HG03064 (cell line): Measurements from ENCODE around the gene MAD1L1.

Source experiments
- ATAC-seq: cut with Tn5 transposase; IDR thresholded peaks from one replicate; pipeline ENCODE4 v1.9.1; 2021; ENCODE audit warnings: low read depth; ENCODE audit not compliant: unreplicated experiment

MAD1L1 gene

DNA sequence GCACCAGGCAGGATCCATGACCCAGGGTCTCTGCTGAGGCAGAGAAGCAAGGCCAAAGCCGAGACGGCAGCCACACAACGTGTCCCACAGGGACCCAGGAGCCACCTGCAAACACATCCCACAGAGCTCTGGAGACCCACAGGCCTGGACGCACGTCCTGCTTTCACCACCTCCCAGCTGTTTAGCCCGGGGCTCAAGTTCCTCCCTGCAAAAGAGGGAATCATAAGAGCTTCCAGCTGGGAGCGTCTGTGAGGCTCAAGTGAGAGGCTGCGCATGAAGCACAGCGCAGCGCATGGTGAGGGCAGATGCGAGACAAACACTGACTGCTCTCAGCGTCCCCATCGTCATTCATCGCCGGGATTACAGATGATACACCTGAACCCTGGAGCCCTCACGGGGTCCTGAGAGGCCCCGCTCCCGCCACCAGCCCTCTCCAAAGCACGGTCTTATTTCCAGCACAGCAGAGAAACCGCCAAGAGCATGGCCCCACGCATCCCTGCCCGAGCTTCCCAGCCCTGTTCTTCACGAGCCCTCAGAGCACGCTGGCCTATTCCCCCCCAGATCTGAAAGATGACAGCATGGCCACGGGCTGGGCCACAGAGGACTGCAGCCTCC, 88.7 kb downstream of the MAD1L1 start:
- no peak for ATAC-seq

DNA sequence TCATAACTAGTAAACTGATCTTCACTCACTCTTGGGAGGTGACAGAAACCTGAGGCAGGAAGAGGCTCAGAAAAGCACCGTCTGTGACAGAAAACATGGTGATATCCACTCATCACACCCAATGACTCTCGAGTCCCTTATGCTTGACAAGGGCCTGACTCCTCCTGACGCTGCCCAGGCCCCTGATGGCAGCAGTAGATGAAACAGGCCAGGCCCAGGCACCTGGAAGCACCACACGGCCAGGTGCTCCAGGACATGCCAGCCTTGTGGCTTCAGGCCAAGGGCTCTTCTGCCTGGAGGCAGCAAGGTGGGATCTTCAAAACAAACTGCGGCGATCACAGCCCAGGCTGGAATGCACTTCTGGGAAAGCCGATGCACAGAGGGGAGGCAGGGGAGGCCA, 89.3 kb downstream of the MAD1L1 start:
- ATAC-seq = no peak

DNA sequence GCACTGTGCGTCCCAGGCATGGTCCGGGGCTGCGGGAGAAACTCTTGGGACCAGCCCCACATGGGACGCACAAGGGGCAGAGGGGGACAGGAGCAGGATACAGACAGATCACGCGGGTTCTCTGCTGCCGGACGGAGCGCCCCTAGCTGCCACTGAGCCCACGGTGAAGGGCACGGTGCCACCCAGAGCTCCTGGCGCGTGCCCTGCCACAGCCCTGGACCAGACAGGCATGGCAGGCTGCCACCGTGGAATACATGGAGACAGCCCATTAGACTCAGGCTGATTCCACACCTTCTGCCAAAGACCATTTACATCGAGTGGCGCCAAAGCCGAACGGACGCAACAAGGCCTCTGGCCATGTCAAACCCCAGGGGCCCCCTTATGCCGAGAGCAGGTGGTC, 90.4 kb downstream of the MAD1L1 start:
- ATAC-seq = no peak

DNA sequence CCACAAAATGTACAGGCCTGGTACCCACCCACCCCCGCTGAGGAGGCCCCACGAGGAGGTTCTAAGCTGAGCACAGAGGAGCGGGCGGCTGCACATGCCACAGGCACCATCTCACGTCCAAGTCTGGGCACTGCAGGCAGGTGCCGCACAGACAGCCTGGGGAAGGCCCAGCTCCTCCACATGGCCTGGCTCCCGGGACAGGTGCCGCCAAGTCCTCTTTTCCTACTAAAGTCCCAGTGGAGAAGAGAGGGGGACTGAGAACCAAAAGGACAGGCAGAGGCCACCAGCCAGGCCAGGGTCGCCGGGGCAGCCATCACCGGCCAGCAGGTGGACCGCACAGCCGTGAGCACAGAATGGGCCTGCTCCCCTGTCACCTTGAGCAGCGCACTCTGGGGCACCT, 91.1 kb downstream of the MAD1L1 start:
- ATAC-seq = no peak

DNA sequence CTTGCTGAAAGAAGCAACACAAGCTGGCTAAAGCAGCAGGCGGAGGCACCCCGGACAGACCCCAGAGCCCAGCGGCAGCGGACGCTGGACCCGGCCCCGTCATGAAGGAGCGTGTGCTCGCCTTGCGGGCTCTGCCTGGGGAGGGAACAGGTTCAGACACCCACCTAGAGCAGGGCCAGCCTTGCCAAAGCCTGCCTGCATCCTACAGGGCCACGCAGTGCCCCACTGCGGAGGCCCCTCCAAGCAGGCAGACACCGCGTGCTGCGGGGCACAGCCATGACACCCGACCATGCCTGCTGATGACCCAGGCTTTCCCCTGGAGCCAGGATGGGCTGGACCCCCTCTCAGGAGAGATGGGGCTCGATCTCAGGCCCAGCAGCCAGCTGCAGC, 91.7 kb downstream of the MAD1L1 start:
- ATAC-seq = no peak

DNA sequence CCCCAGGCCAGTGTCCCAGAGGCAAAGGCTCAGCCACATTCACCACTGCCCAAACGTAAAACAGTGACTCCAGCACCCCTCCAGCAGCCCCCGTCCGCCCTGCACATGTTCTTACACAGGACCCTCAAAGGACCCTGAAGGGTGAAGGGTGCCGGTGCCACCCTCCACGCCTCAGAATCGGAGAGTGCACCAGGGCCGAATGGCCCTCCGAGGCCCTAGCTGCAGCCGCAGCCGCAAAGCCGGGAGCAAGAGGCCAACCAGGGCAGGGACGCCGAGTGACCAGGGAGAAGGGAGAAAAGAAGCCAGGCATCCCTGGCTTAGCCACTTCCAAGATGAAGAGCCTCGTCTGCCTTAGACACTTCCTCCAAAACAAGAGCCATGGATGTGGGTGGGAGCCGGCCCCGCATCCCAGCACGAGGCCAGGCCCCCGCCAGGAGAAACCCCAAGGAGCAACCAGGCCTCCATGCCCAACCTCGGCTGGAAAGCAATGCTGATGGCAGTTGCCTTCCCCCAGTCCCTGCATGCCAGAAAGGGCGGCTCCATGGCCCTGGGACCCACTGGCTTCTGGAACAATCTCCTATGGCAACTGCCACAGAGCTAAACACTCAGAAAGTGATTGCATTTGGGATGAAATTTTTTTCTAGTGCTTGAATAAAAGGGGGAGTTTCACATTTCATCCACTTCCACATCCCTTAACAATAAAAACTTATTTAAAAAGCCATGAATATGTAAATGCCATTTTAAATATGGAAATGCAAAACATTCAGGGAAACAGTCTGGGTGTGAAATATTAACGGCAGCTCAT, 92.3 kb downstream of the MAD1L1 start:
- ATAC-seq = no peak

DNA sequence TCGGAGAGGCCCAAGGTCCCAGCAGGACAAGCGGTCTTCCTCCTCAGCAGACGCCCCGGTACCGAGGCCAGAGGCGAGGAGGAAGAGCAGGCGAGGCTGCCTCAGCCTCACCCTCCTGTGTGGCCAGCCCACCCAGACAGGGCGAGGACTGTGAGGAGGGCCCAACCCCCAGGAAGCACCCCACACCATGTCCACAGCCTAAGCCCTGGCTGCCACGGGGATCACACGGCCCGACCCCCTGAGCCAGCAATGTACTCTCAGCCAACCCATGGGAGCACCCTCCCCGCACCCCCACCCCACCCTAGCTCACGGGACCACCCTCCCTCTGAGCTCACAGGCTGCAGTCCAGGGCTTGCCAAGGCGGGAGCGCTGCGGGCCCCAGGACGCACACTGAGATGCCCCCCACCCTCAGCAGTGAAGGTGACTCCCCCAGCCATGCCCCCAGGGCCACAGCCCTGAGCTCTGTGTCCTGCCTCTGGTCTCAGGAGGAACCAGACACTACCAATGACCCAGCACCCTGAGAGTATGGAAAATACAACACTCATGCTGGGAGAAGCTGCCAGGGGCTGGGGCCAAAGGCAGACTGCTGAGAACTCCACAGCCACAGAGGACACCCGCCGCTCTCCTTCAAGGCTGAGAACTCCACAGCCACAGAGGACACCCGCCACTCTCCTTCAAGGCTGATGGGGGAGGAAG, 93.6 kb downstream of the MAD1L1 start:
- no peak for ATAC-seq

DNA sequence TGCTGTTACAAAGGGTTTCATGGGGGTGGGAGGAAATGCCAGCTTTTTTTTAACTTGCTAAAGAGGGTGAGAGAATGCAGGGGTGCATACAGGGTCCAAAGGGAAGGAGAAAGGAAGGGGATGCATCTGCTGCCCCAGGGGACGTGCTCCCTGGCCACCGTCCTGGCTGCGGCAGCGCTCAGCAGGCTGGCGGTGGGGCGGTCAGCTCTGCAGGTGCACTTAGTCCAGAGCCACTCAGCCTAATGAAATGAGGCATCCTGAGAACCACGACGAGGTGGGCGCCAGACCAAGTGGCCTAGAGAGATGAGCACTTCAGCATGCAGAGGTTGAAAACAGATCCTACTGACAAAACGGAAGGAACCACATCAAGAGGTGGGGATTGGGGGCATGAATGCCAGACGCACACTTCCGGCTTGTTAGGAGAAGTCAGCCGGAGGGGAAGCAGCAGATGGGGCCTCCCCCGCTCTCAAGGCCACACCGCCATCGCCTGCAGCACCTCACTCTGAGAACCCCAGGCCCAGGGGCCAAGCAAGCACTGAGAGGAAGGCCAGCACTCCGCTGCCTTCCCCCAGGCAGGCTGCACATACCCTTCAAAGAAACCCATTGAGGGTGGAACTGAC, 94.5 kb downstream of the MAD1L1 start:
- no peak for ATAC-seq

DNA sequence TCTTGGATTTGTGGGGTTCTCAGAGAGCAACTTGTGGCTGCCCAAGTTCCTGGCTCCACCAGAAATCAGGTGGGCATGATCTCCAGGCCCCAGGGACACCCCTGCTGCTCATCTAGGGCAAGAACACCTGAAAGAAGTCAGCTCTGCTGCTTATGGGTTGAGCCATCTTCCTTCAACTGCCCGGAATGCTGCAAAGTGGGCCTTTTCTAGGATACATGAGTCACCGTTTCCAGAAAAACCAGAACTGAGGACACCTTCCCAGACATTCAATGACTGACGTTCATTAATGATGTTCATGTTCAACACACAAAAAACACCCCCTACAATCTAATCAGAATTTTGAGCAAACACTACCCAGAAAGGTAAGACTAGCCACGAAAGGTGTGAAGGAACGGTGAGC, 98.0 kb downstream of the MAD1L1 start:
- no peak for ATAC-seq

DNA sequence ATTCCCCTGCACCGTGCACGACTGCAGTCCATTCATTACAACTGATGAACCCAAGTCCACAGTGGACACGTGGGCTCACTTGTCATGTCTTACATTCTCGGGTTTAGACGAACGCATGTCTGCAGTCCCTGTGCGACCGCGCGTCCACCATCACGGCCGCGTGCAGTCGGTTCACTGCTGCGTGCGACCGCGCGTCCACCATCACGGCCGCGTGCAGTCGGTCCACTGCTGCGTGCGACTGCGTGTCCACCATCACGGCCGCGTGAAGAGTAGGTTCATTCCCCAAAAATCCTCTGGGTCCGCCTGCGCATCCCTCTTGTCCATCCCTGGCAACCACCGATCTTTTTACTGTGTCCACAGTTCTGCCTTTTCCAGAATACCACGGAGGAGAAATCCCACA, 100.5 kb downstream of the MAD1L1 start:
- ATAC-seq = no peak

DNA sequence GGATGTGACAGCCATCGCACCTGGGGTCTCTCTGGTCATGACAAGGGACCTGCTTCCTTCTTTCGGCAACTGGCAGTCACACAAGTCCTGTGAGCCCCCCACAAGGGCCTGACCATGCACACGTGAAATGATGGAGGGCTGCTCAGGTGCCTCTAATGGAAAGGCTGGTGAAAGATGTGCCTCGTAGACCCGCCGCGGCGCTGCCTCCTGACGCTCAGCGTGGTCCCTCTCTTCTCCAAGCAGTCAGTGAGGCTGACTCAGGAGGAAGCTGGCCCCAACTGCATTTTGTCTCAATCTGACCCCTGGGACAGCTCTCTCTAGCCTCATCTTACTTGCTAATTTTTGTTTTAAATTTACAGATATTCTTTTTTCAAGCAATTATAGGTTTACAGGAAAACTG, 100.9 kb downstream of the MAD1L1 start:
- ATAC-seq = no peak

DNA sequence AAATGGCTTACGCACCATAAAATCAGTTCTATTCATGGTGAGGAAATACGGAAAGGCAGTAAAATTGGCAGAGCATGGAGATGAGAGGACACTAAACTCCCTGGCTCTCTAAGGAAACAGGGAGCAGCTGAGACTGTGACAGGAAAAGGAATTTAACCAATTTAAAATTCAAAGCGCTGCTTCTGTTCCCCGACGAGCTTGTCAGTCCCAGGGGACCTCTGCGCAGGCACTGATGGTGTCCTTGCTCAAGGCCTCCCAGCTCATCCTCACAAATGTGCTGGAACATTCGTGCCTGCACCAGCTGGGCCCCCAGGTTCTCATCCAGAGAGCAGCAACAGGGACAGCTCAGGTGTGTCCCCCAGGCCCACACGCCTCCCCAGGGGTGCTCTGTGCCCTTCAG, 101.4 kb downstream of the MAD1L1 start:
- no peak for ATAC-seq

DNA sequence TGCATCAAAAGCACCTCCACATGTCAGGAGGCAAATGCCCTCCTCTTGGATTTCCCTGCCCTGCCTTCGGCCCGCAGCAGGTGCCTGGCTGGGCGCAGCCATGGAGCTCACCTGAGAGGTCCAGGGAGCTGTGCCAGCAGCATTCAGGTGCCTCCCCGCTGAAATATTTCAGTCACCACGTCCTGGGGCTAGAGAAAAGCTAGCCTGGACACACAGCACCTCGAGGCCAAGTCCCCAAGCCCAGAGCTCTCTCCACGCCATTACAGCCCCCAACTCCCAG, 102.7 kb downstream of the MAD1L1 start:
- no peak for ATAC-seq

DNA sequence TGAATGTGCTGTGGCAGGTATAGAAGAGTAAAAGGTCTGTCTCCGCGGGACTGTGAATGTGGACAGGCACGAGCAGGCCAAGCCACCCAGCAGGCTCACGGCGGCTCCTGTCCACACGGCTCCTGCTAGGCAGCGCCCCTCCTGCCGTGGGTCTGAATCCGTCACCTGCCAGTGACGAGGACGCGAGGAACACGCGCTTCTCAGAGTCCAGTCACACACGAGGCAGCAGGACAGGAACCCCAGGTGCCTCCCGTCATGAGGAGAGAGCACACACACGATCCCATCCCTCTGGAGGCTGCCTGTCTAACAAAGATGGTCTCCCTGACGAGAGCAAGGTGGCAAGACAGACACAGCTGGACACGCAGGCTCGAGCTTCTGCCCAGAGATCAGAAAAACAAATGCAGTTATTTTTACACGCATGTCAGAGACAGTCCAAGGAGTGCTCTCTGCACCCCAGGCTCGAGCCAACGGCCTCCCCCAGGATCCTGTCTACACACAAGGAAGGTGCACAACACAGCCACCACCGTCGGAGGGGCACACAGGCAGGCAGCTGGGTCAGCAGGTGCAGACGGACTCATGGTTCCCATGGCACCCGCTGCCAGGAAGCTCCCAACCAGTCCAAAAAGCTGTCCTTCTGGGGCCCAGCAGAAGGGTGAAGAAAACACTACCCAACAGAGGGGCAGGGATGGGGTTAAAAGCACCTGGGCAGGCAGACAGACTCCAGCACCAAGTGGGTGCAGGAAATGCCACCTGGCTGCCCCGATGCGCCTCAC, 103.2 kb downstream of the MAD1L1 start:
- no peak for ATAC-seq

DNA sequence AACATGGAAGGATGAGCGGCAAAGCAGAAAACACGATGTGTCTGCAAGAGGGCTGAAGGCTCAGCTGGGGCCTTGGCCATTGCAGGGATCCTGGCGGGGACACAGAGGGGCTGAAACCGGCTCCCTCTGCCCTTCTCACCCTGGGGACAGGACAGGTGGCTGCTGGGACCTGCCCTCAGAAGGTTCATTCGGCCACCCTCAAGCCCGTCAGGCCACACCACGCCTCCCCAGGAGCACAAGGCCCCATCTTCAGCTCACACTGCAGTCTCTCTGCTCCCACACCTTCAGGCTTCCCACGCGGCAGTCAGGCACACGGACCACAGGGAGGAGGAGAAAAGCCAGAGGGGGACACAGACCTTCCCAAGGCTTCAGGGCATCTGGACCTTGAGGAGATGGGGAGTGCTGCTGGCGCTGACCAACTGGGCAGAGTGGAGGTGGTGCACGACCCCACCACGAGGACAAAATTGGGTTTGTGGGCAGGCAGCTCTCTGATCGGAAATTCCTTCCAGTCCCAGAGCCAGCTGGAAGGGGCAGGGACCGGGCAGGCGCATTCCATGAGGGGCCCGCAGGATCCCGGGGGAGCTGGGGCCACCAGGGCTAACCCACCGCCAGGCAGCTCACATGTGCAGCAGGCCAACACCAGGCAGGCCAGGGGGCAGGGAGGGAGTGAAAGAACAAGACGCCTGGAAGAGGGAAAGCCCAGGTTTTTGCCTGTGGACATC, 104.0 kb downstream of the MAD1L1 start:
- ATAC-seq = no peak

DNA sequence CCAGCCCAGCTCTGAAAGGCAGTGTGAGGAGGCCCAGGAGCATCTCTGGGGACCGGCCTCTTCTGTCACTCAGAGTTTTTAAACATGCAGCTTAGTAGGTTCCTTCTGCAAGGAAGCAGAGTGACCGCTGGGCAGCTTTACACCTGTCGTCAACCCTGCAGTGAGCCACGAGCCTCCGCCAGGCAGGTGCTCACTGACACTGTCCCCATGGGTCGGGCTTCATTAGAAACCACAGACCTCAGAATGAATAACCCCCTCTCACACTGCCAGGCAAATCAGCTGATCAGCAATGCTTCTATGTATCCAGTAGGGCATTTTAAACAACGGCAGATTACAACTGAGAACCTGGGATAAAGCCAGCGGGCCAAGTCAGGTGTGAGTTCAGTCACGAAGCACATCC, 106.1 kb downstream of the MAD1L1 start:
- no peak for ATAC-seq

DNA sequence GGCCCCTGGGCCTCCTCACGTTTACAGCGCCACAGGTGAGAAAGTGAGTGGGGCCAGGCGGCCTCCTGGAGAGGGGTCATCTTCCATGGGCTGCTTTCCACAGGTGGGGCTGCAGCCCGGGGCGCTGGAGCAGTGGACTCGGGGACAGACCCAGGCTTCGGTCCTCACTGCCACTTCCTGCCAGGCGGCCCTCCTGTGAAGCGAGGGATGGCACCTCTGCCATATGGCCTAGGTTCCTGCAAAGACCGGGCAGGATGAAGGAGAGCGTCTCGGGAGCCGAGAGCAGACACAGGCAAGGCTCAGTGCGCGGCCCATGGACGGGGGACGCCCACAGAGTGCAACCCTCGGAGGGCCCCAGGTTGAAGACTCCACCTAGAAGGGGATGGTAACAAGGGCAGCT, 106.8 kb downstream of the MAD1L1 start:
- no peak for ATAC-seq

DNA sequence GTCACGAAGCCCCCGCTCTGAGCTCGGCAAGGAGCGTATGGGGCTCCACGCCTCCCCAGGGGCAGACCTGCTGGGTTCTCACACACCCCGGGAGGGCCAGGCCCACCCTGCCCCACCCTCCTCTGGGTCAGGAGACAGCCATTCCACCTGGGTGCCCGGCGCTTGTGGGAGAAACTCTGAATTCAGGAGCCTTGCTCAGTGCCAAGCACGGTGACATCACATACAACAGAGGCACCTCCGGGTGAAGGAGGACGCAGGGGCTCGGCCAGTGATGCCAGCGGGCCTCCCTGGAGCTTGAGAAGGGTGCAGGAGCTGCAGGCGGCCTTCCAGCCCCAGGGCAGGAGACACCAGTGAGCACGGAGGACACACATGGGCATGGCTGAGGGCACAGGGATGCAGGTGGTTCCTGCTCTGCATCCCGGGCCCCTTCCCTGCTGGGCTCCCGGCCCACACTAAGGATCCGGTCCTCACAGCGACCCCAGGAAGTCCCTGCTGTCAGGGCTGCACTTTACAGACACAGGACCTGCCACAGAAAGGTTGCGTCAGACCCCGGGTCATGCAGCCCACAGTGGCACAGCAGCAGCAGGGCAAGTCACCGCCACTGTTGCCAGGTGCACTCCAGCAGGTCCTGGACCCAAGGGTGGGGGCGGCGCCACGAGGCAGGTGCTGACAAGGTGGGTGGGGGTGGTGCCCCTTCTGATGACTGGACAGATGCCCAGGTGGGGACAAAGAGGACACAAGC, 108.0 kb downstream of the MAD1L1 start:
- ATAC-seq = no peak

DNA sequence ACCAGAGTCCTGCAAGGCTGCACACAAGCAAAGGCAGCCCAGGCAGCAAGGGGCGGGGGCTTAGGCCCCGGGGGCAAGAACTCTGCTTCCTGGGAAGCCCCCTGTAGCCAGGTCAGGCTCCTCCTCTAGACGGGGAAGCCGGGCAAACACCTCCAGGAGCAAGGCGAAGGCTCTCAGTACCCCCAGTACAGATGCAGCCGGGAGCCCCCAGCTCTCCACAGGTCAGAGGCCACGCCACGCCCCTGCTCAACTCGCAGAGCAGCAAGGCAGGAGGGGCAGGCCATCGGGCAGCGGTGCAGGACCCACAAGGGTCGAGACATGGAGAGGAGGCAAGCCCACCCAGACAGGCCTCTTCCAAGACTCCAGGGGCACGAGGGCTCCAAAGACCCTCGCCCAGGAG, 108.8 kb downstream of the MAD1L1 start:
- no peak for ATAC-seq

DNA sequence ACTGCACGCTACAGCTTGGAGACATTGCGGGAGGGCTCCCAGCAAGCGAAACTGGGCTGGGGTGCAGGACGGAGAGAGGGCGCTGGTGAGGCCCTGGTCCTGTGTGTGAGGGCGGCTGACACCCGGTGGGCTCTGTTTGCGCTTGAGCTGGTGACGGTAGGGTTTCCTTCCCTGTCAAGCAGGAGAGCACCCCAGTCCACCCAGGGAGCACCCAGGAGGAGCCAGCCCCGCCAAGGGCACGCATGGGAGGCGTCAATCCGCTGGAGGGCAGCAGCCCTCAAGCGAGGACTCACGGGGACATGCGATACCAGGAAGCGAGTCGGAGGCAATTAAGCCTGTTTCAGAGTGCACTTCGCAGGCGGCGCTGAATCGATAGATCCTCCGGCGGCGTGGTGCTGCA, 109.4 kb downstream of the MAD1L1 start:
- ATAC-seq = no peak
